Upper lobe of left lung (tissue), 6 donors: Measurements from ENCODE around the gene SAP30. TPM values are rescaled to one million over a fixed set of nuclear protein-coding genes. Genes with fewer than 3 reads are reported as not detected.

Experiments used
- ATAC-seq, 2 donors: fragments of 200-7000 bp; cut with Tn5 transposase; one replicate each; pipeline ENCODE4 v1.9.1; 2022; ENCODE audit warnings: mild to moderate bottlenecking in 2 of 2, moderate library complexity in 2 of 2; ENCODE audit not compliant: low FRiP score in 2 of 2
- DNase-seq, 2 donors: peaks; one replicate each; pipeline ENCODE4 v3.0.0-alpha.2; 2019 to 2020
- H3K27ac ChIP-seq, 4 donors: fragments of 200-600 bp; sonication (generic); one replicate each; pipeline ENCODE4 v1.5.1; 2016 to 2019
- H3K27me3 ChIP-seq, 4 donors: fragments of 200-600 bp; sonication (generic); one replicate each; pipeline ENCODE4 v1.5.1; 2017 to 2019
- H3K36me3 ChIP-seq, 4 donors: fragments of 200-600 bp; sonication (generic); one replicate each; pipeline ENCODE4 v1.5.1; 2016 to 2019
- H3K4me1 ChIP-seq, 4 donors: fragments of 200-600 bp; sonication (generic); one replicate each; pipeline ENCODE4 v1.5.1; 2018 to 2019
- H3K4me3 ChIP-seq, 4 donors: fragments of 200-600 bp; sonication (generic); one replicate each; pipeline ENCODE4 v1.5.1; 2017 to 2019; ENCODE audit warnings: mild to moderate bottlenecking in 2 of 4, moderate library complexity in 1 of 4
- H3K9me3 ChIP-seq, 4 donors: fragments of 200-600 bp; sonication (generic); one replicate each; pipeline ENCODE4 v1.5.1; 2018 to 2019
- CTCF ChIP-seq, 6 experiments: fragments of 450-650 bp in 4 of 6; fragments of 200-600 bp in 2 of 6; sonication (generic) in 2 of 6; IDR thresholded peaks; one replicate each; pipeline ENCODE4 v1.5.1; 2016 to 2019; ENCODE audit warnings: antibody characterized with exemption in 6 of 6
- EP300 ChIP-seq, 4 donors: sonication (generic); formaldehyde crosslinking; IDR thresholded peaks; one replicate each; pipeline ENCODE4 v1.5.1; 2017; ENCODE audit warnings: antibody characterized with exemption in 4 of 4, control low read depth in 2 of 4
- POLR2A ChIP-seq, 4 donors: fragments of 450-650 bp; IDR thresholded peaks; one replicate each; pipeline ENCODE4 v1.5.1; 2016 to 2017; ENCODE audit warnings: antibody characterized with exemption in 4 of 4, mild to moderate bottlenecking in 2 of 4
- POLR2AphosphoS5 ChIP-seq, 2 donors: sonication (generic); formaldehyde crosslinking; IDR thresholded peaks; one replicate each; pipeline ENCODE4 v1.5.1; 2017; ENCODE audit warnings: antibody characterized with exemption in 2 of 2
- WGBS, 2 donors: methylation state at CpG; one replicate each; pipeline ENCODE4 v1.1.5; 2017 to 2018; 5-methylcytosine and 5-hydroxymethylcytosine counted together
- total RNA-seq, 6 donors: library from RNA; depleted of rRNA in 4 of 6; stranded (reverse); fragments of >200 nt in 4 of 6; gene quantifications; one replicate each; pipeline versions ENCODE4 v1.1.0 to v1.2.1, GENCODE V29; 2016 to 2021
- donor health status: DM: no; HTN: no; CAD: no; lungs with moderate emphysema.
- donor health status: DM: no; HTN: yes; CAD: no; lungs with severe emphysema.

SAP30 gene, protein sequence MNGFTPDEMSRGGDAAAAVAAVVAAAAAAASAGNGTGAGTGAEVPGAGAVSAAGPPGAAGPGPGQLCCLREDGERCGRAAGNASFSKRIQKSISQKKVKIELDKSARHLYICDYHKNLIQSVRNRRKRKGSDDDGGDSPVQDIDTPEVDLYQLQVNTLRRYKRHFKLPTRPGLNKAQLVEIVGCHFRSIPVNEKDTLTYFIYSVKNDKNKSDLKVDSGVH
- total RNA-seq, result 10 to 100 TPM; 15.0 to 39.8 (median 18.8) TPM

GRCh38 chr4:173370477-173371291 is at the start of gene SAP30:
TSS of gene SAP30 (plus strand) at chr4:173370954. CDS start at chr4:173371183, 229 bp downstream.
- ATAC-seq, result peak; percentile 97 to 100
- Histone ChIP-seq H3K27ac (peak within 1 kb of the TSS; percentile 90 to 97 (median 92)), H3K27me3 (no peaks in the 10 kb centered on the region), H3K36me3 (peaks cover 0 to 3% (median 0%) of the 10 kb centered on the region in 4 donors), H3K4me3 (peak within 1 kb of the TSS; percentile 73 to 94 (median 90)), H3K4me1 (peaks cover 8 to 31% (median 16%) of the 10 kb centered on the region in 4 donors), H3K9me3 (no peaks in the 10 kb centered on the region)
- TF ChIP-seq EP300 (IDR thresholded peaks at IDR 0.05), result no peak
- TF ChIP-seq CTCF (IDR thresholded peaks at IDR 0.05), result peak in 2 of 6 experiments; percentile 8 to 12
- peak; percentile 70 to 99 (median 88) for TF ChIP-seq POLR2A (IDR thresholded peaks at IDR 0.05)
- TF ChIP-seq POLR2AphosphoS5 (IDR thresholded peaks at IDR 0.05), result peak; percentile 89 to 99
- WGBS, 2 donors, result 0 to 1% methylated on average over 42 to 43 of the region's 72 CpGs
- DNase-seq, result peak; percentile 96 to 98

GRCh38 chr4:173325007-173325736 is 45.6 kb upstream of the SAP30 start:
- TF ChIP-seq POLR2A (IDR thresholded peaks at IDR 0.05), result no peak
- H3K4me3 ChIP-seq, result no peak overlapping the region
- peaks cover 0 to 37% (median 14%) of the 10 kb centered on the region in 4 donors for H3K36me3 ChIP-seq
- H3K27me3 ChIP-seq, result no peaks in the 10 kb centered on the region
- whole genome bisulfite sequencing, 2 donors, result 93 to 95% methylated on average over 5 of the region's 5 CpGs
- ATAC-seq (no peak), DNase-seq (no peak)
- H3K4me1 ChIP-seq, result no peaks in the 10 kb centered on the region
- no peak overlapping the region for H3K27ac ChIP-seq
- H3K9me3 ChIP-seq, result no peaks in the 10 kb centered on the region

DNA sequence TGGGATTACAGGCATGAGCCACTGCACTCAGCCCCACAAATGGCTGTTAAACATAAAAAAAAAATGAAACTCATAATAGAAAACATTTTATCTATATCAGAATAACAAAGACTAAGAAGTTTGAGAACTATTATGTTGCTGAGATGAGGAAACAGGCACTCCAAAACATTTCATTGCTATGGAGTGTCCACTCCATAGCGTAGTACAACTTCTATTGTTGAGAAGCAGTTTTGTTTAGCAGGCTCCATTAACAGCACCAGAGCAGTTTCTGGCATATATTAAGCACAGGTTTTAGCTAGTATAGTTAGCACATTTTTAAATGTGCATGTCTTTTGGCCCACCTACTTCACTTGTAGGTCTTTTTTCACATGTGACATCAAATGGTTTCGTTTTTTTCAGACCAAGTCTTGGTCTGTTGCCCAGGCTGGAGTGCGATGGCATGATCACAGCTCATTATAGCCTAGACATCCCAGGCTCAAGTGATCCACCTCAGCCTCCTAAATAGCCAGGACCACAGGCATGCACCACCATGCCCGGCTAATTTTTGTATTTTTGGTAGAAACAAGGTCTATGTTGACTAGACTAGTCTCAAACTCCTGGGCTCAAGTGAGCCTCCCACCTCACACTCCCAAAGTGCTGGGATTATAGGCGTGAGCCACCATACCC is 42.4 kb upstream of the SAP30 start:
- H3K27ac ChIP-seq, result no peak overlapping the region
- H3K27me3 ChIP-seq, result no peaks in the 10 kb centered on the region

DNA sequence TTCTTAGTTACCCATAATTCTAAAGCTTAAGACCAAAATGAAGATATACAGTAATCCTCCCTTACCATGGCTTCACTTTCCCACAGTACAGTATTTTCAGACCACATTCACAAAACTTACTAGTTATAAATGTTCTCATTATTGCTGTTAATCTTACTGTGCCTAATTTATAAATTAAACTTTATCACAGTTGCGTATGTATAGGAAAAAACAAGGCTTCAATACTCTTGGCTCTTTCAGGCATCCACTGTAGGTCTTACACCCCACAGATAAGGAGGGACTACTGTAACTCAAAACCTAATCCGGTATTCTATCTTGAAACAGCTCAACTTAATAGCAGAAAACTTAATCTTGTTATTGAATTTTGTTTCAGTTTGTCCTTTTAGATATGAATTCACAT is 40.2 kb upstream of the SAP30 start:
- Histone ChIP-seq H3K9me3 (no peaks in the 10 kb centered on the region), H3K27me3 (no peaks in the 10 kb centered on the region), H3K4me3 (peak overlapping the region in 1 of 4 donors; percentile 93), H3K4me1 (peaks cover 11 to 22% (median 19%) of the 10 kb centered on the region in 4 donors), H3K27ac (no peak overlapping the region), H3K36me3 (peaks cover 3 to 50% (median 7%) of the 10 kb centered on the region in 4 donors)
- 92 to 93% methylated on average over 2 of the region's 2 CpGs for WGBS, 2 donors
- no peak for TF ChIP-seq CTCF (IDR thresholded peaks at IDR 0.05)
- no peak for TF ChIP-seq POLR2A (IDR thresholded peaks at IDR 0.05)
- no peak for TF ChIP-seq EP300 (IDR thresholded peaks at IDR 0.05)
- no peak for TF ChIP-seq POLR2AphosphoS5 (IDR thresholded peaks at IDR 0.05)
- ATAC-seq, result no peak
- no peak for DNase-seq

More for the DNA sequence above, 42.4 kb upstream of the SAP30 start:
- DNase-seq (no peak), ATAC-seq (no peak)
- TF ChIP-seq CTCF (IDR thresholded peaks at IDR 0.05) (no peak), POLR2AphosphoS5 (IDR thresholded peaks at IDR 0.05) (no peak), EP300 (IDR thresholded peaks at IDR 0.05) (no peak)
- no peak overlapping the region for H3K4me3 ChIP-seq
- peaks cover 11 to 19% (median 15%) of the 10 kb centered on the region in 4 donors for H3K4me1 ChIP-seq
- WGBS, 2 donors, result 80 to 83% methylated on average over 5 of the region's 5 CpGs
- H3K36me3 ChIP-seq, result peaks cover 3 to 50% (median 11%) of the 10 kb centered on the region in 4 donors
- H3K9me3 ChIP-seq, result no peaks in the 10 kb centered on the region
